ENCODE measurements around the gene SAT2.
"Not testable (repeated sequence)": the region's sequence is repeated elsewhere in the genome, so short reads cannot be mapped to it uniquely, and the experiment has no call there.

Gene SAT2

DNA sequence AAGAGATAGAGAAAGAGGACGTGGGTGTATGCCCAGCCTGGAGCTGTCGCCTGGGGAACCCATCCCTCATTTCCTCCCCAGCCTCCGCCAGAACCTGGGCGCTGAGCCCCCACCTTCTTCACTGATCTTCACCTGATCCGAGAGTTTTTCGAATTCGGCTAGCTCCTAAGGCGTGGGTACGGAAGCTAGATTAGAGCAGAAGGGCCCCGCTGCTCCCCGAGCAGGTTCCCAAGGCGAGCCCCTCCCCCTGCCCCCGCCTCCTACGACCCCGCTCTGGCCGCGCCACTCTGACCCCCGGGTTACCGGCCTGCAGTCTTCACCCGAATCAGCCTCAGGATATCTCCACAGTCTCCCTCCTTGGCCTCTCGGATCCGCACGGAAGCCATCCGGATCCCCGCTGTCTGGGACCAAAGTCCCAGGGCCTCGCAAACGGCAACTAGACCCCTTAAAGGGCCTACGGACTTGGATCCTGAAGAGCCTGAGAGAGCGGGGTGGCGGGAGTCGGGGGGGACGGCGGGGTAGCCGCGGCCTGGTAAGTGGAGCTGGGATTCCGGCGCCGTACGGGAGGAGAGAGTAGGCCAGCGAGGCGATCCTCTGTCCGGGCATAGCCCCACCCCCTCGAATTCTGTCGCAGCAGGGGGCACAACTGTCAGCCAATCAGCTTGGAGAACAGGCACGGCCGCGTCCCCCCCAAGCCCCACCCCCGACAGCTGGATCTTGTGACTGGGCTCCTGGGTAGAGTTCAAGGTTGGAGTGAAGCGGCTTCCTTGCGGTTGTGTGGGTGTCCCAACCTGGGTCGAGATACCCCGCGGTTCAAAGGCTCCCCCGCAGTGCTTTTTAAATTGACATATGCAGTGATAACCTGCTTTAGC lies at the start of gene SAT2:
Gene SAT2, minus strand, starts transcription at position 572 of the 872 bp plus-strand sequence. Its CDS starts 186 bp downstream, at position 386.
- peak; percentile 58 for DNase-seq

DNA sequence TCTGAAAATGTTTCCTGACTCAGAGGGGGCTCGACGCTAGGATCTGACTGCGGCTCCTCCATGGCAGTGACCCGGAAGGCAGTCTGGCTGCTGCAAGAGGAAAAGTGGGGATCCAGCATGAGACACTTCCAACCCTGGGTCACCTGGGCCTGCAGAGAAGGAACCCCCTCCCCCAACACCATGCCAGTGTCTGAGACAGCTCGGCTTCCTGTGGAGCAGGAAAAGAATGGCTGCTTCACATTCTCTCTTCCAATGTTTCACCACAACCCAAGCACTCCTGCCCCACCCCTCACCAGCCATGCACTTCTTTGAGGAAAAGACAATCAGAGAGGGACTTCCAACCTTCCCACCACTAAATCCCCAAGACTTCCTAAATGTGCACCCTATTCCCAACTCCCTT lies 48.9 kb upstream of the SAT2 start:
- DNase-seq: no peak

GRCh38 chr17:7674934-7675333 lies 47.3 kb upstream of the SAT2 start:
- no peak for DNase-seq

DNA sequence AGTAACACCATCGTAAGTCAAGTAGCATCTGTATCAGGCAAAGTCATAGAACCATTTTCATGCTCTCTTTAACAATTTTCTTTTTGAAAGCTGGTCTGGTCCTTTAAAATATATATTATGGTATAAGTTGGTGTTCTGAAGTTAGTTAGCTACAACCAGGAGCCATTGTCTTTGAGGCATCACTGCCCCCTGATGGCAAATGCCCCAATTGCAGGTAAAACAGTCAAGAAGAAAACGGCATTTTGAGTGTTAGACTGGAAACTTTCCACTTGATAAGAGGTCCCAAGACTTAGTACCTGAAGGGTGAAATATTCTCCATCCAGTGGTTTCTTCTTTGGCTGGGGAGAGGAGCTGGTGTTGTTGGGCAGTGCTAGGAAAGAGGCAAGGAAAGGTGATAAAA lies 45.6 kb upstream of the SAT2 start:
- DNase-seq: no peak

- no peak for DNase-seq
Measured at GRCh38 chr17:7668482-7668881, 40.9 kb upstream of the SAT2 start.

DNA sequence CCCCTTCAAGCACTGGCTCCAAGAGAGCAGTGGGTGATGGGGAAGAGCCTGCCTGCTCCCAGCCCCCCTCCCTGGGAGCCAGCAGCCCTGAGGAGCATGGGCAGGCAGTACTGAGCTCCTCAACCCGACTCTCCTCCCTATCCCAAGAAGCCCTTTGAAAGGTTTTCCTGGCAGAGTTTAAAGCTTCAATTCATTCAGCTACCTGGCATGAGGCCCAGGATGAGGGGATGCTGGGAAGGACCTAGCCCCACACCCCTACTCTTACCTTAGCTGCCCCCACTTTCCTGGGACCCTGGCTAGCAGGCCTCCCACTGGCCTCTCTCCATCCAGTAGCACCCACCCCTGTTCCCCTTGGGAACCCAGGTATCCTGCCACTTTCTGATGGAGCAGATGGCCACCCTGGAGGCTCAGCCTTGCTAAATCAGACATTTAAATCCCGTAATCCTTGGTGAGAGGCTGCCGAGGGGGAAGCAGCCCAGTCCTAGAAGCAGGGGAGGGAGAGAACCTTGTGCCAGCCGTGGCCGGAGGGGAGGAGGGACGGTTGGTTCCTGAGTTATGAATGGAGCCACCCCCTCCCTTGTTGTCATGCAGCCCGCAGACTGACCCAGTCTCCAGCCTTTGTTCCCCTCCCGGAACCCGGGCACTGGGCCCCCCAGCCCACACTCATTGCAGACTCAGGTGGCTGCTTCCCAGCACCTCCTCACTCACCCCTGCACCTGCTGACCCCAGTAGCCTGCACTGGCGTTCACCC lies 40.2 kb upstream of the SAT2 start:
- DNase-seq: peak; percentile 16

DNA sequence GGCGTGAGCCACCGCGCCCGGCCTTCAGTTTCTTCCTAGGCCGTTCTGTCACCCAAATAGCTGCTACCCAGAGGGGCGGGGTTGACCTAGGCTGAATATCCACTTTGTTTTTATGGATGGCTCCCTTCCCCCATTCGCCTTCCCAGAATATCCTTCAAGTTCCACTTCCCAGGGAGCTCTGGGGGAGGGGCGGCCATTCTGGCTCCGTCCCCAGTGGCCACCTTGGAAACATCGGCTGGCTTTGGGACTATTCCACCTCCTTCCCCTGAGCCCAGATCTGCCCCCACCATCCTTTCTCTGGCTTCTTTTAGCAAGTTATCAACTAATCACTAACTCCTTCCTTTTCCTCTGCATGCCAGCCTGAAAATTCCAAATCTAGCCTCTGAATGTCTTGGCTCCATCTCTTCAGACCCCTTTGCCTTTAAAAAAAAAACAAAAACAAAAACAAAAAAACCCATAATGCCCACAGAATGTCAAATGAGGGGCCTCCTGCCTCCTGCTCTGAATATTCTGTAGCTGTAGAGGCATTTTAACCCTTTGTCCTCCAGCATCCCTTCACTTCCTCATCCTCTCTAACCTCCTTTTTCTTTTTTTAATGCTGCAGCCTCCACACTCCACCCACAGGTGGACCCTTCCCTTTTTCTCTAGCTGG lies 29.5 kb upstream of the SAT2 start:
- DNase-seq: peak; percentile 18

GRCh38 chr17:7655541-7655840 lies 27.9 kb upstream of the SAT2 start:
- no peak for DNase-seq

DNA sequence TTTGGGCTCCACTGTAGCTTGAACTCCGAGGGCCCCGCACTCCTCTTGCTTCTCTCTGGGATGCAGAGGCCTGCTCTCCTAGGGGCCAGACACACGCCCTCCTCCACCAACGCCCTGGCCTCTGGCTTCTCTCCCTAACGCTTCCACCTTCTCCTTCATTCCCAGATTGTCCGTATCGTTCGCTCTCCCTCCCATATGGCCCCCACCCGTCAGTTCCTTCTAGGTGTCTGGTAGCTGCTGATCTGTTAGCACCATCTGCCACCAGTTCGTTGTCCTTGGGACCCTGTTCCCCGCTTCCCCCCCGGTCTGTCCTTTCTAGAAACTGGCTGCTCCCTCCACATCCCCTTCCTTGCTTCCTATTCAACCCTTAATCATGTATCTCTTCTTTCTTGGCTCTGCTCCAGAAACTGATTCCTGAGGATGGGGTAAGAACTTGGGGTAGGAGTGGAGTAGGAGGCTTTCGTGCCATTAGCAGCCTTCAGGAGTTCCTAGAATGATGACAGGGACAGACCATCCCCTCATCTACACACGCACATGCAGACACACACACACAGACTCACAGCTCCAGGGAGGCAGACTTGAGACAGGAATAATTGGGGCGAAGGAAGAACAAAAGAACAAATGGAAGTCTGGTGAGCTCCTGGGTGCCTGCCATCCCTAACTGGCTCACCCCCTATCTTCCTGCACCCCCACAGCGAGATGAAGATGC lies 27.4 kb upstream of the SAT2 start:
- DNase-seq: no peak

GRCh38 chr17:7652388-7653356 lies 25.1 kb upstream of the SAT2 start:
- DNase-seq: no peak

DNA sequence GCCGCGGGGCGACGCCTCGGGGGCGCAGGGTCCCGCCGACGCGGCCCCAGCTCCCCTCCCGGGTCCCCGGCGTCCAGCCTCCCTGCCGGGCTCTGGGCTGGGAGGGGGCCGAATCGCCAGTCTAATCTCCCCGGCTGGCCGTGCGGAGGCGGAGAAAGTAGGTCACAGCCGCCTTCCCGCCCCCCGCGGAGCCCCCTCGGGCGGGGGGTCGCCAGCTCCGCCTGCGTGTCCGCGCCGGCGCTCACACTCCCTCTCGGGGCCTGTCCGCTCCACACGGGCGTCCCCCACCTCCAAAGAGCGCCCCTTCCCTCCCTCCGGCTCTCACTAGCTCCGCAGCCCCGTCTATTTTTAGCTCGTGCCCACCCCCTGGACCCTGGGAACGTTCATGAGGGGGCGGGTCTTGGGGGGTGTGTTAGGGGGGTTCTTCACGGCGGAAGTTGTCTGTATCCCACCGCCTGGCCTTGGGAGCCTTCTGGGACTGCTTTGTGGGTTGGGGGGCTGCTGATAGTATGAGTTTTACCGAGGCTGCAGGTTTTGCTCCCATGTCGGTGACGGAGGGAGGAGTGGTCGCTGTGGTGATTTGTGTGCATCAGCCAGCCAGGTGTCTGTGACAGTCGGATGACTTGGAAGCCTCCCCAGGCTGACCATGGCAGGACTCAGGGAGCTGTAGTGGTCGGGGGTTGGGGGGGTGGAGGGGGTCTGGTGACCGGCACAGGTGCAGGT lies 24.2 kb upstream of the SAT2 start:
- peak; percentile 20 for DNase-seq

DNA sequence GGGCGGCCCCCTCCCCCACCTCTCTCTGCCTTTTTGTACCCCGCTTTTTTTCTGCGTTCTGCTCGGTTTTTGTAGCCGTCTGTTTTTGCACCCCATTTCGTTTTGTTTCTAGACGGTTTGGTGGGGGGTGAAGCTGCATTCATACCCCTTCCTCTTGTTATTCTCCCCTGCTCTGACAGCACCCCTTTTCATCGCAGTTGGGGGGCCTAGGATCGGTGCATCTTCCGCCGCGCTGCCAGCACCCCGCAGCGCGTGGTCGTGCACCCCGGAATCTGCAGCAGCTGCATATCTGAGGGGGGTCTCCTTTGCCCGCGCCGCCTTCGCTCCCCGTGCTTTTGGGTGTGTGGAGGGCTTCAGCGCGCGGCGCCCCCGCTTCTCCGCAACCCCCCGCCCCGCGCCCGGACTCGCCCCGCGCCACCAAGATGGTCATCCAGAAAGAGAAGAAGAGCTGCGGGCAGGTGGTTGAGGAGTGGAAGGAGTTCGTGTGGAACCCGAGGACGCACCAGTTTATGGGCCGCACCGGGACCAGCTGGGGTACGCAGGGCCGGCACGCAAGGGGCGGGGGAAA lies 23.6 kb upstream of the SAT2 start:
- DNase-seq: no peak

GRCh38 chr17:7650509-7651096 lies 23.0 kb upstream of the SAT2 start, which contains the start of gene ATP1B2:
Gene ATP1B2 (plus strand): TSS chr17:7650926. CDS start chr17:7651519, 593 bp downstream.
- DNase-seq: peak; percentile 72

GRCh38 chr17:7647018-7647417 lies 19.4 kb upstream of the SAT2 start:
- no peak for DNase-seq

- DNase-seq: no peak
Measured at GRCh38 chr17:7646457-7646856, 18.8 kb upstream of the SAT2 start.

GRCh38 chr17:7644775-7645174 lies 17.2 kb upstream of the SAT2 start:
- no peak for DNase-seq

- not testable (repeated sequence) for DNase-seq
Measured at GRCh38 chr17:7641635-7642034, 14.0 kb upstream of the SAT2 start.

GRCh38 chr17:7640783-7641182 lies 13.2 kb upstream of the SAT2 start:
- DNase-seq: no peak

GRCh38 chr17:7636163-7636562 lies 8.5 kb upstream of the SAT2 start:
- no peak for DNase-seq

- DNase-seq: no peak
Measured at GRCh38 chr17:7634384-7634783, 6.8 kb upstream of the SAT2 start.

Data from NCI-H2227 treated with DMSO at 0.1 percent for 48 hours (cell line).